WTC11 (cell line): Measurements from ENCODE around the gene MAGI2. TPM values are rescaled to one million over a fixed set of nuclear protein-coding genes. Genes with fewer than 3 reads are reported as not detected.
"Not testable (repeated sequence)": the region's sequence is repeated elsewhere in the genome, so short reads cannot be mapped to it uniquely, and the experiment has no call there.

Experiments used
- ATAC-seq: fragments of 200-7000 bp; cut with Tn5 transposase; 2 replicates; pipeline ENCODE4 v1.10.0; 2021; ENCODE audit warnings: mild to moderate bottlenecking, moderate library complexity
- CTCF ChIA-PET: fragments of 300-600 bp; sonication (Branson Sonifier 250); formaldehyde crosslinking; loops from one replicate; lab custom pipeline; 2021; ENCODE audit warnings: antibody characterized with exemption; lab: Charles Lee
- POLR2A ChIA-PET: fragments of 350-600 bp; sonication (Branson Sonifier 250); formaldehyde crosslinking; loops from one replicate; lab custom pipeline; 2021; ENCODE audit warnings: antibody characterized with exemption; lab: Charles Lee
- DNase-seq: peaks from one replicate; pipeline ENCODE4 v3.0.0; 2021; ENCODE audit warnings: low spot score
- H3K27ac Mint-ChIP-seq: 2 replicates; pipeline ENCODE4 v1.8.0; 2021; ENCODE audit warnings: mixed read lengths
- H3K27me3 Mint-ChIP-seq: 2 replicates; pipeline ENCODE4 v1.8.0; 2021; ENCODE audit warnings: low read depth, mild to moderate bottlenecking, moderate library complexity, mixed read lengths
- H3K36me3 Mint-ChIP-seq: 2 replicates; pipeline ENCODE4 v1.8.0; 2021; ENCODE audit warnings: mixed read lengths
- H3K4me1 Mint-ChIP-seq: 2 replicates; pipeline ENCODE4 v1.8.0; 2022; ENCODE audit warnings: mixed read lengths
- H3K4me3 Mint-ChIP-seq: 2 replicates; pipeline ENCODE4 v1.8.0; 2021; ENCODE audit warnings: mild to moderate bottlenecking, moderate library complexity, mixed read lengths
- H3K9me3 Mint-ChIP-seq: 2 replicates; pipeline ENCODE4 v1.8.0; 2021; ENCODE audit warnings: mixed read lengths
- CBFB ChIP-seq: sonication (generic); formaldehyde crosslinking; IDR thresholded peaks from 2 replicates; pipeline ENCODE4 v1.8.1; 2022; ENCODE audit warnings: mild to moderate bottlenecking, low read depth, missing genetic modification reagents
- FOXP1 ChIP-seq: sonication (generic); formaldehyde crosslinking; IDR thresholded peaks from 2 replicates; pipeline ENCODE4 v1.8.0; 2022; ENCODE audit warnings: missing genetic modification reagents, mild to moderate bottlenecking, moderate library complexity, borderline replicate concordance
- KAT7 ChIP-seq: sonication (generic); formaldehyde crosslinking; IDR thresholded peaks from 2 replicates; pipeline ENCODE4 v1.8.1; 2023; ENCODE audit warnings: missing genetic modification reagents, mild to moderate bottlenecking, borderline replicate concordance
- MYBL2 ChIP-seq: sonication (generic); formaldehyde crosslinking; IDR thresholded peaks from 2 replicates; pipeline ENCODE4 v1.8.1; 2023; ENCODE audit warnings: mild to moderate bottlenecking, moderate library complexity, missing genetic modification reagents
- NFYB ChIP-seq: sonication (generic); formaldehyde crosslinking; conservative IDR thresholded peaks from 2 replicates; pipeline ENCODE4 v1.8.0; 2022; ENCODE audit warnings: low read depth, missing genetic modification reagents
- OVOL2 ChIP-seq: fragments of 250-450 bp; sonication (Bioruptor Pico); IDR thresholded peaks from 2 replicates; pipeline ENCODE4 v1.9.0; 2021; ENCODE audit warnings: mild to moderate bottlenecking, borderline replicate concordance
- SOX15 ChIP-seq: fragments of 250-450 bp; sonication (Bioruptor Pico); IDR thresholded peaks from 2 replicates; pipeline ENCODE4 v1.9.0; 2021; ENCODE audit warnings: mild to moderate bottlenecking
- TCF7 ChIP-seq: sonication (generic); formaldehyde crosslinking; IDR thresholded peaks from 2 replicates; pipeline ENCODE4 v1.8.0; 2022; ENCODE audit warnings: mild to moderate bottlenecking, low read depth, missing genetic modification reagents, moderate library complexity
- TEAD4 ChIP-seq: sonication (generic); formaldehyde crosslinking; IDR thresholded peaks from 2 replicates; pipeline ENCODE4 v1.8.0; 2022; ENCODE audit warnings: mild to moderate bottlenecking, missing genetic modification reagents
- TP53 ChIP-seq: sonication (generic); formaldehyde crosslinking; IDR thresholded peaks from 2 replicates; pipeline ENCODE4 v1.8.1; 2023; ENCODE audit warnings: mild to moderate bottlenecking, missing genetic modification reagents
- ZNF423 ChIP-seq: fragments of 250-450 bp; sonication (Bioruptor Pico); IDR thresholded peaks from 2 replicates; pipeline ENCODE4 v2.1.2; 2022; ENCODE audit warnings: mild to moderate bottlenecking, moderate library complexity
- ZNF671 ChIP-seq: fragments of 250-450 bp; sonication (Bioruptor Pico); IDR thresholded peaks from 2 replicates; pipeline ENCODE4 v1.8.0; 2021; ENCODE audit warnings: mild to moderate bottlenecking
- total RNA-seq: library from RNA; stranded (reverse); gene quantifications from 3 replicates; pipeline ENCODE4 v1.2.3, GENCODE V29; 2021
- TF ChIP-seq, protein P1 (sequence below): sonication (generic); formaldehyde crosslinking; IDR thresholded peaks from 2 replicates; pipeline ENCODE4 v1.8.1; 2023; ENCODE audit warnings: mild to moderate bottlenecking, missing genetic modification reagents
- TF ChIP-seq, protein P2 (sequence below): fragments of 250-450 bp; sonication (Bioruptor Pico); conservative IDR thresholded peaks from 2 replicates; pipeline ENCODE4 v1.9.0; 2021; ENCODE audit warnings: mild to moderate bottlenecking
- TF ChIP-seq, protein P3 (sequence below): fragments of 250-450 bp; sonication (Bioruptor Pico); IDR thresholded peaks from 2 replicates; pipeline ENCODE4 v1.9.0; 2021; ENCODE audit warnings: moderate library complexity, mild to moderate bottlenecking, inconsistent platforms, borderline replicate concordance
- TF ChIP-seq, protein P4 (sequence below): sonication (generic); formaldehyde crosslinking; IDR thresholded peaks from 2 replicates; pipeline ENCODE4 v1.8.1; 2023; ENCODE audit warnings: mild to moderate bottlenecking, missing genetic modification reagents
- TF ChIP-seq, protein P5 (sequence below): sonication (generic); formaldehyde crosslinking; IDR thresholded peaks from 2 replicates; pipeline ENCODE4 v1.8.0; 2022; ENCODE audit warnings: mild to moderate bottlenecking, missing genetic modification reagents
- TF ChIP-seq, protein P6 (sequence below): fragments of 250-450 bp; sonication (Bioruptor Pico); IDR thresholded peaks from 2 replicates; pipeline ENCODE4 v1.8.0; 2021; ENCODE audit warnings: mild to moderate bottlenecking
- TF ChIP-seq, protein P7 (sequence below): fragments of 200-600 bp; IDR thresholded peaks from 2 replicates; pipeline ENCODE4 v1.8.0; 2022; ENCODE audit warnings: antibody characterized with exemption

The MAGI2 gene
- total RNA-seq, 1 experiment from 2014 or later: 26.6 TPM

DNA sequence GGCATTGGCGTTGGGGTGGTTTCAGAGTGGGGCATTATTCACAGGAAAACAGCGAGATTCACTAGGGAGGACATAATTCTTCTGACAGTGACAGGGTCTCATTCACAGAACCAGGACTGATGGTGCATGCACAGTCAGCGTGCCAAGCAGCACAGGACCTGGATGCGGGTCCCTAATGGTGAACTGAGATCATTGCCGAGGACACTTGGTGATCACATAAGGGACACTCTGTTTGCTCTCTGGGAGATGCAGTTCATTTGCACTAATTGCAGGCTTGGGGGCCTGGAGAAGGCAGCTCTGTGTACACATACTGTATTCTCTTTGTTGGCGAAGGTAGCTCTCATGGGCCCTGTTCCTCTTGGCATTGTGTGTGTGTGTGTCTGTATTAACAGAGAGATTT lies 938.8 kb downstream of the MAGI2 start:
- no peak for DNase-seq
- Mint-ChIP-seq H3K27ac (peak overlapping the region; percentile 90), H3K36me3 (no peaks in the 10 kb centered on the region; the same call in 1 of the 2 replicates), H3K27me3 (no peaks in the 10 kb centered on the region), H3K4me1 (peaks cover 43% of the 10 kb centered on the region), H3K4me3 (no peak overlapping the region), H3K9me3 (no peaks in the 10 kb centered on the region)
- ATAC-seq: peak; percentile 38
- ChIA-PET POLR2A (interaction anchor here (0.7 kb wide), 1 partner anchor 139 kb away, joined by 3 read pairs; no protein-coding TSS in a partner anchor), CTCF (interaction anchor here (0.7 kb wide), 1 partner anchor 79 kb away, joined by 3 read pairs; no protein-coding TSS in a partner anchor)
- TF ChIP-seq CBFB (CRISPR knock-in tag): no peak
- no peak for TF ChIP-seq NFYB (CRISPR knock-in tag)
- TF ChIP-seq OVOL2: no peak
- TF ChIP-seq FOXP1 (CRISPR knock-in tag): no peak
- TF ChIP-seq, protein P1, sequence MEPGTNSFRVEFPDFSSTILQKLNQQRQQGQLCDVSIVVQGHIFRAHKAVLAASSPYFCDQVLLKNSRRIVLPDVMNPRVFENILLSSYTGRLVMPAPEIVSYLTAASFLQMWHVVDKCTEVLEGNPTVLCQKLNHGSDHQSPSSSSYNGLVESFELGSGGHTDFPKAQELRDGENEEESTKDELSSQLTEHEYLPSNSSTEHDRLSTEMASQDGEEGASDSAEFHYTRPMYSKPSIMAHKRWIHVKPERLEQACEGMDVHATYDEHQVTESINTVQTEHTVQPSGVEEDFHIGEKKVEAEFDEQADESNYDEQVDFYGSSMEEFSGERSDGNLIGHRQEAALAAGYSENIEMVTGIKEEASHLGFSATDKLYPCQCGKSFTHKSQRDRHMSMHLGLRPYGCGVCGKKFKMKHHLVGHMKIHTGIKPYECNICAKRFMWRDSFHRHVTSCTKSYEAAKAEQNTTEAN (CRISPR knock-in tag): no peak
- TF ChIP-seq TP53 (CRISPR knock-in tag): no peak
- TF ChIP-seq, protein P2, sequence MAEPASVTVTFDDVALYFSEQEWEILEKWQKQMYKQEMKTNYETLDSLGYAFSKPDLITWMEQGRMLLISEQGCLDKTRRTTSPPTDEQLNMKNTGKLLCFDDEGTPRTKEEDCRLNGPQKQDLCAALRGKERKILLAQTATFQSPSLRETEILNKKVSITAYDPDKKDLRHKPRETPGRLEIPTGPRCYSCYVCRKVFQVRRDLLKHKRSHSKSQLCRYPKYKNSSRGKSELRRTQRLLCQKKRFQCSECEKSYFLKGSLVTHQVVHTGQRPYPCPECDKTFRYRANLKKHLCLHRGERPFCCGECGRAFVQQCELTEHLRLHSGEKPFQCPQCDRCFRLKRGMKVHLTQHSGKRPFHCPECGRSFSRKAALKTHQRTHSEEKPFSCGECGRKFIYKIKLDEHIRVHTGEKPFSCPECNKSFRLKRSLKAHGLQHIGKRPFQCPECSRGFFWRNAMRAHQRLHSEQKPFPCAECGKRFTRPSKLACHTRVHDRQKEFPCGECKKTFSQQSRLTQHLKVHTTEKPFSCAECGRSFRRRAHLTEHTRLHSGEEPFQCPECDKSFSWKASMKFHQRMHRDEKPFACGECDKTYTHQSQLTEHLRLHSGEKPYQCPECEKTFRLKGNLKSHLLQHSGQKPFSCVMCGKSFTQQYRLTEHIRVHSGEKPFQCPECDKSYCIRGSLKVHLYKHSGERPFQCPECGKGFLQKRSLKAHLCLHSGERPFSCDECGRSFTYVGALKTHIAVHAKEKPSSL (CRISPR knock-in tag): no peak
- no peak for TF ChIP-seq TCF7 (CRISPR knock-in tag)
- TF ChIP-seq, protein P3, sequence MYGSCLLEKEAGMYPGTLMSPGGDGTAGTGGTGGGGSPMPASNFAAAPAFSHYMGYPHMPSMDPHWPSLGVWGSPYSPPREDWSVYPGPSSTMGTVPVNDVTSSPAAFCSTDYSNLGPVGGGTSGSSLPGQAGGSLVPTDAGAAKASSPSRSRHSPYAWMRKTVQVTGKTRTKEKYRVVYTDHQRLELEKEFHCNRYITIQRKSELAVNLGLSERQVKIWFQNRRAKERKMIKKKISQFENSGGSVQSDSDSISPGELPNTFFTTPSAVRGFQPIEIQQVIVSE (CRISPR knock-in tag): no peak
- TF ChIP-seq ZNF671: no peak
- TF ChIP-seq, protein P4, sequence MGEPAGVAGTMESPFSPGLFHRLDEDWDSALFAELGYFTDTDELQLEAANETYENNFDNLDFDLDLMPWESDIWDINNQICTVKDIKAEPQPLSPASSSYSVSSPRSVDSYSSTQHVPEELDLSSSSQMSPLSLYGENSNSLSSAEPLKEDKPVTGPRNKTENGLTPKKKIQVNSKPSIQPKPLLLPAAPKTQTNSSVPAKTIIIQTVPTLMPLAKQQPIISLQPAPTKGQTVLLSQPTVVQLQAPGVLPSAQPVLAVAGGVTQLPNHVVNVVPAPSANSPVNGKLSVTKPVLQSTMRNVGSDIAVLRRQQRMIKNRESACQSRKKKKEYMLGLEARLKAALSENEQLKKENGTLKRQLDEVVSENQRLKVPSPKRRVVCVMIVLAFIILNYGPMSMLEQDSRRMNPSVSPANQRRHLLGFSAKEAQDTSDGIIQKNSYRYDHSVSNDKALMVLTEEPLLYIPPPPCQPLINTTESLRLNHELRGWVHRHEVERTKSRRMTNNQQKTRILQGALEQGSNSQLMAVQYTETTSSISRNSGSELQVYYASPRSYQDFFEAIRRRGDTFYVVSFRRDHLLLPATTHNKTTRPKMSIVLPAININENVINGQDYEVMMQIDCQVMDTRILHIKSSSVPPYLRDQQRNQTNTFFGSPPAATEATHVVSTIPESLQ (CRISPR knock-in tag): no peak
- TF ChIP-seq TEAD4 (CRISPR knock-in tag): no peak
- TF ChIP-seq MYBL2: no peak
- TF ChIP-seq, protein P5, sequence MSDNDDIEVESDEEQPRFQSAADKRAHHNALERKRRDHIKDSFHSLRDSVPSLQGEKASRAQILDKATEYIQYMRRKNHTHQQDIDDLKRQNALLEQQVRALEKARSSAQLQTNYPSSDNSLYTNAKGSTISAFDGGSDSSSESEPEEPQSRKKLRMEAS: no peak
- TF ChIP-seq, protein P6, sequence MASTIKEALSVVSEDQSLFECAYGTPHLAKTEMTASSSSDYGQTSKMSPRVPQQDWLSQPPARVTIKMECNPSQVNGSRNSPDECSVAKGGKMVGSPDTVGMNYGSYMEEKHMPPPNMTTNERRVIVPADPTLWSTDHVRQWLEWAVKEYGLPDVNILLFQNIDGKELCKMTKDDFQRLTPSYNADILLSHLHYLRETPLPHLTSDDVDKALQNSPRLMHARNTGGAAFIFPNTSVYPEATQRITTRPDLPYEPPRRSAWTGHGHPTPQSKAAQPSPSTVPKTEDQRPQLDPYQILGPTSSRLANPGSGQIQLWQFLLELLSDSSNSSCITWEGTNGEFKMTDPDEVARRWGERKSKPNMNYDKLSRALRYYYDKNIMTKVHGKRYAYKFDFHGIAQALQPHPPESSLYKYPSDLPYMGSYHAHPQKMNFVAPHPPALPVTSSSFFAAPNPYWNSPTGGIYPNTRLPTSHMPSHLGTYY: no peak
- TF ChIP-seq ZNF423 (CRISPR knock-in tag): no peak
- no peak for TF ChIP-seq KAT7 (CRISPR knock-in tag)

DNA sequence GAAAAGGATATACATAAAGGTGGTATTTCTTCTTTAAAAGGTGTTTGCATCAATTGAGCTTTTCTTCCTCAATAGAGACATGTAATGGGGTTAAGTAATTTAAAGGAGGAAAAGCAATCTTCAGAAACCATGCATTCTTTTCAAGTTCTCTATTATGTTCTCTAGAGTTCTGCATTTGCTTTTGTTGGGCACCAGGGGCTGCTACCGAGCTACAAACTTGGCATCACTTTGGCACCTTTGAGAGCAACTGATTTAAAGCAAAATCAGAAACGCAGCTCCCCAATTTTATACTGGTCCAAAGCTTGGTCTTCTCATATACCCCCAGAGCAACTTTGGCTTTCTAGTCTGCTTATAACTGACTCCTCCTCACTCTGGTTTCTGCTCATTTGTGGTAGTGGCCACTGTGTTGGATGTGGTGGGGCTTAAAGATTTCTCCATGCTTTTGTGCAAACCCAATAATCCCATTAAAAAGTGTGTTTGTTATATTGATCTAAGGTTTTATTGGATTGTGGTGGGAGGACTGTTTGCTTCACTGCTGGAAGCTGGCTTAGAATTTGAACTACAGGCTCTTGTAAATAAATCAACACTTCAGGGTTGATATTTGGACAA lies 942.8 kb downstream of the MAGI2 start:
- Mint-ChIP-seq H3K4me3 (no peak overlapping the region), H3K9me3 (no peaks in the 10 kb centered on the region), H3K27ac (no peak overlapping the region; the same call in 1 of the 2 replicates), H3K4me1 (peaks cover 29% of the 10 kb centered on the region), H3K36me3 (no peaks in the 10 kb centered on the region), H3K27me3 (no peaks in the 10 kb centered on the region)
- ATAC-seq: peak; percentile 86
- TF ChIP-seq, protein P7, sequence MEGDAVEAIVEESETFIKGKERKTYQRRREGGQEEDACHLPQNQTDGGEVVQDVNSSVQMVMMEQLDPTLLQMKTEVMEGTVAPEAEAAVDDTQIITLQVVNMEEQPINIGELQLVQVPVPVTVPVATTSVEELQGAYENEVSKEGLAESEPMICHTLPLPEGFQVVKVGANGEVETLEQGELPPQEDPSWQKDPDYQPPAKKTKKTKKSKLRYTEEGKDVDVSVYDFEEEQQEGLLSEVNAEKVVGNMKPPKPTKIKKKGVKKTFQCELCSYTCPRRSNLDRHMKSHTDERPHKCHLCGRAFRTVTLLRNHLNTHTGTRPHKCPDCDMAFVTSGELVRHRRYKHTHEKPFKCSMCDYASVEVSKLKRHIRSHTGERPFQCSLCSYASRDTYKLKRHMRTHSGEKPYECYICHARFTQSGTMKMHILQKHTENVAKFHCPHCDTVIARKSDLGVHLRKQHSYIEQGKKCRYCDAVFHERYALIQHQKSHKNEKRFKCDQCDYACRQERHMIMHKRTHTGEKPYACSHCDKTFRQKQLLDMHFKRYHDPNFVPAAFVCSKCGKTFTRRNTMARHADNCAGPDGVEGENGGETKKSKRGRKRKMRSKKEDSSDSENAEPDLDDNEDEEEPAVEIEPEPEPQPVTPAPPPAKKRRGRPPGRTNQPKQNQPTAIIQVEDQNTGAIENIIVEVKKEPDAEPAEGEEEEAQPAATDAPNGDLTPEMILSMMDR: peak; percentile 69
- no peak for TF ChIP-seq SOX15 (CRISPR knock-in tag)
- ChIA-PET CTCF (interaction anchor here (0.6 to 1.3 kb wide), 12 partner anchors 17 to 772 kb away, joined by 3 to 10 read pairs (median 3); no protein-coding TSS in a partner anchor), POLR2A (no interaction called here)
- DNase-seq: peak; percentile 55

DNA sequence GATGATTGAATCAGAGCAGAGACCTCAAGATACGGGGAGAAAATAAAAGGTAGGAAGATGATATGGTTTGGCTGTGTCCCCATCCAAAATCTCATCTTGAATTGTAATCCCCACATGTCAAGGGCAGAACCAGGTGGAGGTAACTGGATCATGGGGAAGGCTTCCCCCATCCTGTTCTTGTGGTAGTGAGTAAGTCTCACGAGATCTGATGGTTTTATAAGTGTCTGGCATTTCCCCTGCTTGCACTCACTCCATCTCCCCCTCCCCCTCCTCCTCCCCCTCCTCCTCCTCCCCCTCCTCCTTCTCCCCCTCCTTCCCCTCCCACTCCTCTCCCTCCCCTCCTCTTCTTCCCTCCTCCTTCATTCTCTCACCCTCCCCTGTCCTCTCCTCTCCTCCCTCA lies 950.2 kb downstream of the MAGI2 start:
- H3K27me3 Mint-ChIP-seq: not testable (repeated sequence)

More for the DNA sequence above, 950.2 kb downstream of the MAGI2 start:
- peaks cover 10% of the 10 kb centered on the region for H3K4me1 Mint-ChIP-seq
- H3K27ac Mint-ChIP-seq, H3K36me3 Mint-ChIP-seq, POLR2A ChIA-PET, CTCF ChIA-PET, DNase-seq, H3K9me3 Mint-ChIP-seq, H3K4me3 Mint-ChIP-seq, ATAC-seq: not testable (repeated sequence)
